ENCODE results near the gene SUGCT. TPM values are rescaled to one million over a fixed set of nuclear protein-coding genes. Genes with fewer than 3 reads are reported as not detected.

Gene SUGCT
- total and polyA plus RNA-seq, 7 donors, result 2.4 to 7.3 (median 3.2) TPM

- 92 to 97% (median 93%) methylated on average over 6 of the region's 6 CpGs for WGBS, 3 donors
- H3K4me3 ChIP-seq, result no peak overlapping the region
- ATAC-seq (no peak), DNase-seq (no peak)
- no peak overlapping the region for H3K27ac ChIP-seq
- no peaks in the 10 kb centered on the region for H3K36me3 ChIP-seq (ENCODE audit: insufficient read depth in 1 of 2, low read depth in 1 of 2)
- intact Hi-C loops (cut with DNase I), result no loop called here
- no peaks in the 10 kb centered on the region for H3K4me1 ChIP-seq
- no peaks in the 10 kb centered on the region for H3K9me3 ChIP-seq
- no peaks in the 10 kb centered on the region for H3K27me3 ChIP-seq (ENCODE audit: insufficient read depth in 3 of 3, low read length in 2 of 3)
- TF ChIP-seq, protein P1, sequence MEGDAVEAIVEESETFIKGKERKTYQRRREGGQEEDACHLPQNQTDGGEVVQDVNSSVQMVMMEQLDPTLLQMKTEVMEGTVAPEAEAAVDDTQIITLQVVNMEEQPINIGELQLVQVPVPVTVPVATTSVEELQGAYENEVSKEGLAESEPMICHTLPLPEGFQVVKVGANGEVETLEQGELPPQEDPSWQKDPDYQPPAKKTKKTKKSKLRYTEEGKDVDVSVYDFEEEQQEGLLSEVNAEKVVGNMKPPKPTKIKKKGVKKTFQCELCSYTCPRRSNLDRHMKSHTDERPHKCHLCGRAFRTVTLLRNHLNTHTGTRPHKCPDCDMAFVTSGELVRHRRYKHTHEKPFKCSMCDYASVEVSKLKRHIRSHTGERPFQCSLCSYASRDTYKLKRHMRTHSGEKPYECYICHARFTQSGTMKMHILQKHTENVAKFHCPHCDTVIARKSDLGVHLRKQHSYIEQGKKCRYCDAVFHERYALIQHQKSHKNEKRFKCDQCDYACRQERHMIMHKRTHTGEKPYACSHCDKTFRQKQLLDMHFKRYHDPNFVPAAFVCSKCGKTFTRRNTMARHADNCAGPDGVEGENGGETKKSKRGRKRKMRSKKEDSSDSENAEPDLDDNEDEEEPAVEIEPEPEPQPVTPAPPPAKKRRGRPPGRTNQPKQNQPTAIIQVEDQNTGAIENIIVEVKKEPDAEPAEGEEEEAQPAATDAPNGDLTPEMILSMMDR (IDR thresholded peaks at IDR 0.05), result no peak
Measured at GRCh38 chr7:40676221-40676620, 541.4 kb downstream of the SUGCT start.

- Histone ChIP-seq H3K27ac (no peak overlapping the region), H3K4me1 (no peaks in the 10 kb centered on the region), H3K9me3 (no peaks in the 10 kb centered on the region), H3K36me3 (ENCODE audit: insufficient read depth in 1 of 2, low read depth in 1 of 2) (no peaks in the 10 kb centered on the region), H3K27me3 (ENCODE audit: insufficient read depth in 3 of 3, low read length in 2 of 3) (no peaks in the 10 kb centered on the region), H3K4me3 (no peak overlapping the region)
- WGBS, 3 donors, result 84 to 97% (median 85%) methylated on average over 1 of the region's 1 CpG
- TF ChIP-seq, protein P1 (IDR thresholded peaks at IDR 0.05), result peak; percentile 21
- intact Hi-C loops (cut with DNase I), result no loop called here
- ATAC-seq, result no peak
- DNase-seq, result no peak
Measured at GRCh38 chr7:40680657-40681056, 545.9 kb downstream of the SUGCT start.

- Histone ChIP-seq H3K27ac (no peak overlapping the region), H3K27me3 (ENCODE audit: insufficient read depth in 3 of 3, low read length in 2 of 3) (no peaks in the 10 kb centered on the region), H3K4me1 (no peaks in the 10 kb centered on the region), H3K9me3 (no peaks in the 10 kb centered on the region), H3K36me3 (ENCODE audit: insufficient read depth in 1 of 2, low read depth in 1 of 2) (no peaks in the 10 kb centered on the region), H3K4me3 (no peak overlapping the region)
- ATAC-seq, result no peak
- no peak for DNase-seq
- intact Hi-C loops (cut with DNase I), result no loop called here
- TF ChIP-seq, protein P1 (IDR thresholded peaks at IDR 0.05), result no peak
Measured at GRCh38 chr7:40682696-40683095, 547.9 kb downstream of the SUGCT start.

- Histone ChIP-seq H3K27ac (no peak overlapping the region), H3K27me3 (ENCODE audit: insufficient read depth in 3 of 3, low read length in 2 of 3) (peaks cover 0 to 2% (median 0%) of the 10 kb centered on the region in 3 donors), H3K36me3 (ENCODE audit: insufficient read depth in 1 of 2, low read depth in 1 of 2) (no peaks in the 10 kb centered on the region), H3K9me3 (no peaks in the 10 kb centered on the region), H3K4me1 (no peaks in the 10 kb centered on the region), H3K4me3 (no peak overlapping the region)
- TF ChIP-seq, protein P1 (IDR thresholded peaks at IDR 0.05), result no peak
- 67 to 80% (median 75%) methylated on average over 6 of the region's 6 CpGs for WGBS, 3 donors
- no peak for ATAC-seq
- intact Hi-C loops (cut with DNase I), result no loop called here
- no peak for DNase-seq
Measured at GRCh38 chr7:40694026-40694809, 559.4 kb downstream of the SUGCT start.

GRCh38 chr7:40694991-40695390 lies 560.2 kb downstream of the SUGCT start:
- TF ChIP-seq, protein P1 (IDR thresholded peaks at IDR 0.05), result no peak
- Histone ChIP-seq H3K36me3 (ENCODE audit: insufficient read depth in 1 of 2, low read depth in 1 of 2) (no peaks in the 10 kb centered on the region), H3K4me3 (no peak overlapping the region), H3K4me1 (no peaks in the 10 kb centered on the region), H3K27me3 (ENCODE audit: insufficient read depth in 3 of 3, low read length in 2 of 3) (peaks cover 0 to 2% (median 0%) of the 10 kb centered on the region in 3 donors), H3K9me3 (no peaks in the 10 kb centered on the region), H3K27ac (no peak overlapping the region)
- WGBS, 3 donors, result 90 to 98% (median 96%) methylated on average over 3 of the region's 3 CpGs
- no peak for ATAC-seq
- no peak for DNase-seq
- intact Hi-C loops (cut with DNase I), result no loop called here
